GM19239 (cell line): Measurements from ENCODE around the gene PLXNA4.

ENCODE experiments used
- DNase-seq: peaks from one replicate; pipeline ENCODE4 v3.0.0; 2011; ENCODE audit warnings: low spot score; ENCODE audit not compliant: insufficient read length
- FAIRE-seq: peaks from 2 replicates; lab custom pipeline; 2011; peaks lifted over from hg19 to GRCh38; lab: Jason Lieb, UNC

The PLXNA4 gene

DNA sequence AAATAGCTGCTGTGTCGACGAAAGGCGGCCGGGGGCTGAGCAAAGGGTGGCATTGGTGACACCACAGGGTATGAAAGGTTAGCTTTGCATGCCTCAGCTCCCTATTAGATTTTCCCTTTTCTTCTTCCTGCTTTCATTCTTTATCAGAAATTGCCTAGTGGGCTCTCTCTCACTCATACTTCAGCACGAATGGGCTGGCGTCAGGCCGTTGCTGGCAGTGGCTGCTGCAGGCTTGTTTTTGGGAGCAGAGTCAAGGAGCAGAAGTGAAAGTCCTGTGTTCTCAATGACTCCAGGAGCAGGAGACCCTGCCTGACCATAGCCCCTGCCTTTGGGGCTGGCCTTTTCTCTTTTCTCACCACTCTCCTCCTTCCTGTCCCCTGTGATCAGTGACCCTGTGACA lies 318.0 kb downstream of the PLXNA4 start:
- no peak for FAIRE-seq
- DNase-seq = no peak

DNA sequence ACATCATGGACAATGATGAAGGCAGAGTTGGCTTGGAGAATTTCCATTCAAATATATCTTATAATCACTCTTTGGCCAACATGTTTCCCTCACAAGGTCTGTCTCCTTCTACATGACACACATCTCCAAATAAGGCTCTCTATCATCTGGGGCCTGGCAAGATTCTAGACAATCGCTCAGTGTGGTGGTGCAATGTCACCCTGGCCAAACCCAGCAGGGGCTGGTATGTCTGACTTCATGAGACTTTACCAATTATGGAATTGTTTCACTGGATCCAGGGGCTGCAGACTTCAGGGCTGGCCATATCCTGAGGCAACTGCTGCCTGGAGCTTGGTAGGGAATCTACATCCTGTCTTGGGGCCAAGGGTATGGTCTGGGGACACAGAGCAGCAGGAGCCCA lies 319.0 kb downstream of the PLXNA4 start:
- no peak for FAIRE-seq
- DNase-seq = no peak

DNA sequence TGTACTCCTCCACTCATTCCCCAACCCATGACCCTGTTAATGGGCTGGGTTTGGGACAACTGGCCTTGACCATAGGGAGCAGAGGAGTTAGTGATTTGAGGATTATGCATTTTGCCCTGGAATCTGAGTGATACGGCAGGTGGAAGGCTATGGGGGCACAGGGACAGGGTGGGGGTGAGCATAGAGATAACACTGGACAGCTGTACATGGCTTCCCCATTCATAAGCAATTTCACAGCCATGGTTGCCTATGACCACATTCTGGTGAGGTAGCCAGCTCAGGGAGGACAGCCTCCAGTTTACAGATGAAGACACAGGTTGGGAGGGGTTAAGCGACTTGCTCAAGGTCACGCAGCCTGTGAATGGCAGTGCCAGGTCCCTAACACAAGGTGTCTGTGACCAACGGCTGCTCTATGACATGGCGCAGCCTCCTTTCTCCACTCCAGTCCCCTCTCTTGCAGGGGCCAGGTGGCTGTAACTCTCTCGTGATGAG lies 319.5 kb downstream of the PLXNA4 start:
- no peak for FAIRE-seq

DNA sequence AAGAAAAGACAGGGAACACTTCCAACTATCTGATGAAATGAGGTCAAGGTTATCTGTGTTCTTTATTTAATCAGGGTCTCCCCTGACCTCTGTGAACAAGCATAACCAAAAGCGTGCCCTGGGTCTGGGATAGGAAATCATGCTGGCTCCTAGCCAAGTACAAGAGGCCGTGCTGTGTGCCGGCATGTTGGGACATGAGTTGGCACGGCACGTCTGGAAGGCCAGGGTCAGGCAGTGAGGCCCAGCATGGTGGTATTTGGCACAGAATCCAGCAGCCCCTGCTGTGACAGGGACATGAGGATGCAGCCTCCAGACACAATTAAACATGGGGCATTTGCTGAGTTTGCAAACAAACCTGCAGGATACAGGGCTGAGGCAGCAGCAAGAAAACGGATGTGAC lies 320.4 kb downstream of the PLXNA4 start:
- no peak for FAIRE-seq
- no peak for DNase-seq

More for the DNA sequence above, 319.5 kb downstream of the PLXNA4 start:
- DNase-seq = no peak

DNA sequence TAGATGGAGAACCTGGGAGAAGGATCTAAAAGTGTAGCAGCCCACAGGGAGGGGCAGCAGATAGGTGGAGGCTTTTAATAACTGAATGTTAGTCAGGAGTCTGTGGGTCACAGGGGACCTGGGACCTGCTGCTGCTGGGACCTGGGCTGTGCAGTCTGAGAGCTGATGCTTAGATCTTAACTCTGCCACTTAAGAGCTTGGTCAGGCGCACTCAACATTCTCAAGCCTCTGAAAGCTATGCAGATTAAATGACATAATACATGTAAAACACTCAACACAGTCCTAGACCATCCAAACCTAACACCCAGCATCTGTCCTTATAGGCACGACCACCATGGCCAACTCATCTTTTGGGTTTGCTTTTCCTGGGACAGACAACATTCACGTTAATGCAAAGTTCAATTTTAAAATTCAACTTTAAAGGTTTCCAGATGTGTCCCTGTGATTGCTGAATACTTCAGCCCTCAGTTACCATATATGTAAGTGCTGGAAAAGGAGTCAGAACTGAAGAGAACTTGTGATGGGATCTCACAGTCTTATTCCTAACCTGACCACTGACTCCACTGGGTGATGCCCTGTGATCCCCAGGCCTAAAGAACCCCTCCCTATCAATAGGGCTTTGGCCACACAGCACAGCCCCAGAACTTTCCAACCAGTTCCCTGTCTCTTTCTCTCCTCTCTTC lies 321.0 kb downstream of the PLXNA4 start:
- FAIRE-seq = no peak
- no peak for DNase-seq

DNA sequence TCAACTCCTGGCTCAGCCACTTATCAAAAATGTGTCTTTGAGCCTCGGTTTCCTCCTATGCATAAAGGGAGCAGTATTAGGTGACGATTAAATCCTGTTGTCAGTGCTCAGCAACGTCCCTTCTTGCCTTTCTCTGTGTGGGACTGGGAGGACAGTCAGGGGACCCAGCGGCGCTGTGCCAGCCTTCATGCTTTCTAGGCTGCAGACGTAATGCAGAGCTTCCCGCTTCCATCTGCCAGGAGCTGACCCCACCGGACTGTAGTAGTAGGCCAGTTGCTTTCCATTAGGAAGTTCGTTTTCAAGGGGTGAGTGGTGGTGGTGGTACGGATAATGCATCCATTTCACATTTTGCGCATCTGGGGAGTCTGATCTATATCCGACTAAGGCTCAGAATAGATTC lies 321.8 kb downstream of the PLXNA4 start:
- FAIRE-seq = no peak
- DNase-seq = no peak

DNA sequence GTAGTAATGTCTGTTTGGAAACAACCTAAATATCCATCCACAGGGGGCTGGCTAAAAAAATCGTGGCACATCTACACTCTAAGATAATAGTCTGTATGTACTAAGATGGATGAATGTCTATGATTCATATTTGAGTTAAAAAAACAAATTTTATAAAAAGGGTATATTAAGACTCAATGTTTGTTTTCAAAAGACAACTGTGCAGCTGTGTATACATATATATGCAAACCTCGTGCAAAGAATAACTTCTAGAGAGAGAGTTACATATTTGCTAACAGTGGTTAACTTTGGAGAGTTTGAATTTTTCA lies 323.5 kb downstream of the PLXNA4 start:
- no peak for DNase-seq
- no peak for FAIRE-seq

DNA sequence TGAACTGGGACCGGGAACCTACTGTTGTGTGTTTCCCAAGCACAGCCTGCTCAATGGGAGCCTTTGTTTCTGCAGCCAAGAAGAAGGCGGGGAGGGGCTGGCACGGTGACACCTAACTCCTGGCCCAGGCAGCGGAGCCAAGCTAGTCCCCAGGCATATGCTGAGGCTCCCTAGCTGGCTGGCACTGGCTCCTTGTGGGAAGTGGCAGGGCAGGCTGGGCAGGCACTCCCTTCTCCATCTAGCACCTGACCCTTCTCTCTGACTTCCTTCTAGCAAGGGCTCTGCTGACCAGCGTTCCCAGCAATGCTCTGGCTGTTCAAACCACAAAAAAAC lies 325.0 kb downstream of the PLXNA4 start:
- no peak for DNase-seq
- FAIRE-seq = no peak

DNA sequence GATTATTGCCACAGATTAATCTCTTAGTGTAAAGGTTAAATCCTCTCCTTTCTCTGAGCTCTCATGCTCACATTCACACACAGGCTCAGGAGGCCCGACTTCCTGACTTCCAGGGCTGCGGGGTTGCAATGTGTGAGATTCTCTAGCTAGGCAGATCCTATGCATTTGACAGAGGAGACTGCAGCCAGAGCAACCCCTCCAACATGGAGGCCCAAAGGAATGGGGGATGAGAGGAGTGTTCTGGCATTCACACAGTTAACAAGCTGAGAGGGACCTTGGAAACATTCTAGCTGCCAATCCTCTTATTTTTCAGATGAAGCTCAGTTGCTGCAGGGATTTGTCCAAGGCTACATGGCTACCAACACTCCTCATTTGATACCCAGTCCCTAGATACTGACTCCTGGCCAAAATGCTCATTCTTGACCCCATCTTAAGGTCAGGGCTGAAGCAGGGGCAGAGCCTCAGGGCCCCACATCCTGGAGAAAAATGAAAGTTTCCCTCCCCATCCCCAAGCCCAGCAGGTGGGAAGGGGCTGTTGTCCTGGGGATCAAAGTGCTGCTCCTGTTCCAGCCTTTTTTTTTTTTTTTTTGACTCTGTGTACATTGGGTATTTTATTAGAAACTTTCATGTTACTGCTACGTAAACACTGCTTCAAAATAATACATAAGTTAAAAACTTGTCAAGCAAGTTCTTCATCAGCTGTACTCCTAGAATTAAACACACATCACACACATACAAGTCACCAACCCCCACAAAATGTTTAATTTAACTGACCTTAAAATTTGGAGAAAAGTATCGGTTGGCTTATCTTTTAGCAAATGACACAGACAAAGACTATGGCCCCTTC lies 325.6 kb downstream of the PLXNA4 start:
- FAIRE-seq (no peak), DNase-seq (no peak)

DNA sequence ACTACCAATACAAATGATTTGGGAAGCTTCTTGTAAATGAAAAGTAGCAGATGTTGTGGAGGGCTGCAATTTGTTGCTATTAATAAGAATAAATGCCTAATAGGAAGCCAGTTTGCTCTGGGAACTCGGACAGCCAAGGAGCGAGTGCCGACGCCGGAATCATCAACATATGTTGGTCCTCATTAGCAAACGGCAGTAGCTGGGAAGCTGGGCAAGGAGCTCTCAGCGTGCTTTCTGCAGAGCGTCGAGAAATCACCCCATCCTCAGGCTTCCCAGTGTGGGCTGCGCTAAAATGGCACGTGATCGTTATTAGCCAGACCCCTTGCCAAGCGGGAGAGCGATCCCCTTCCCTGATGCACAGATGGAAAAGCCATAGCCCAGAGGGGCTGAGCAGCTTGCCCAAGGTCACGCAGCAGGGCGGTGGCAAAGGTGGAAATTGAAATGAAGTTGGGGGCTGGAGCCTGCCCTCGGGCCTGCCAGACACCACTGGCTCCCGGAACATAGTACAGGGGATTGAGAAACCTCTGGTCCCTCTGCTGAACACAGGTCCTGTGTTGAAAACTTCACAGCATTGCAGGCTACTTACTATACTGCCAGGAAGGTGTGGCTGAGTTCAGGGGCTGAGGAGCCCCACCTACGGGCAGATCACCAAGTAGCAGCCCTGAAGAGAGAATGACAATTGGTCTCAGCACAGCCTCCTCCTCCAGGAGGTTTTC lies 326.9 kb downstream of the PLXNA4 start:
- DNase-seq (no peak), FAIRE-seq (no peak)

DNA sequence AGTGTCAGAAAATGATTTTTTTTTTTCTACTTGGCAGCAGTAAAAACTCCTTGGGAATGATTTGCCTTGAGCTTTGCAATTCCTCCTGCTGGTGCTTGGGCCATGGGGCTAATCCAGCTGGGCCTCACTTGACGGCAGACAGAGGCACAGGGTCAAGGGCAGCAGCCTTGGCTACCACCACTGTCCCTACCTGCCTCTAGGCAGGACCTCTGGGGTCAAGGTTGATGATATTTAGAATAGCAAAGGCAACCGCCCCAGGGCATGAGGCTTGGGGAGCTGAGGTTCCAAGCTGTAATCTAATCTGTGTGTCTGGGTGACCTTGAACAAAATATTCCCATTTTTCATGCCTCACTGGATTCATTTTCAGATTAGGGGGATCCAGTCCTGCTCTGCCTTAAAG lies 327.4 kb downstream of the PLXNA4 start:
- FAIRE-seq (no peak), DNase-seq (no peak)

DNA sequence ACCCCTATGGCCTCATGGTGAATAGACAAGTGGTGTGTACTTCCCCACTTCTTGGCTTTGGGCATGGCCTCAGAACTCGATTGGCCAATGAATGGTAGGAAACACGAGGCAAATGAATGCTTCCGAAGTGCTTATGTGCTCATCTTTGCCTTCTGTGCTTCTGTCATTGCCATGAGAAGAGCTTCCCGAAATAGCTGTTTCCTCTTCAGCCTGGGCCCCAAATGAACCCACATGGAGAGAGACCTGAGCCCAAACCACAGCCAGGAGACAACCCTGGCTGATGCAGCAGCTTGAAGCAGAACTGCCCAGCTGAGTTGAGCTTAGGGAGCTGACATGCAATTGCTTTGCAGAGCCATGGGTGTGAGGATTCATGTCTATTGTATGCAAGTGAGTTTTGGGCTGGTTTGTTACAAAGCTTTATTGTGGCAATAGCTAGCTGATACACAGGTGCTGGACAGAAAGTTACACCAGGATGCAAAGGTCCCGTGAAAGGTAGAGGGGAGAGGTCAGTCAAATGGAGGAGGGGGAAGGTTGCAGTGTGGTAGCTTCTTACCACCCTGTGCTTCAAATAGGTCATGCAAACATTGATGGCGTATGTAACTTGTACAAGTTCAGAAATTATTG lies 328.2 kb downstream of the PLXNA4 start:
- FAIRE-seq = no peak
- DNase-seq = no peak

DNA sequence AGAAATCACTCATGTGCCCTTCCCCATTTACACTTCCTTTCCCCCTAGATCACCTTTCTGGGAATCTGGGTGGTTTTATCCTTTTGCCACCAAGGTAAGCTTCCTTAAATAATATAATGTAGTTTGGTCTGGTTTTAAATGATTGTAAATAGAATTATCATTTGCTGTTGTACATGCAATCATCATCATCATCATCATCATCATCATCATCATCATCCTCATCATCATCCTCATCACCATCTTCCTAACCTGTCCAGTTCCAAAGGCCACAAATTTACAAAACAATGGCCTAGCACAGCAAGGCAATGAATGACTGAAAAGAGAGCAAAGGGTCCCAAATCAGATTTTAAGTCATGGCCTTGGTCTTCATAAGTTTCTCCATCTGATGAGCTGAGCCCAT lies 329.7 kb downstream of the PLXNA4 start:
- FAIRE-seq = no peak
- DNase-seq = no peak

DNA sequence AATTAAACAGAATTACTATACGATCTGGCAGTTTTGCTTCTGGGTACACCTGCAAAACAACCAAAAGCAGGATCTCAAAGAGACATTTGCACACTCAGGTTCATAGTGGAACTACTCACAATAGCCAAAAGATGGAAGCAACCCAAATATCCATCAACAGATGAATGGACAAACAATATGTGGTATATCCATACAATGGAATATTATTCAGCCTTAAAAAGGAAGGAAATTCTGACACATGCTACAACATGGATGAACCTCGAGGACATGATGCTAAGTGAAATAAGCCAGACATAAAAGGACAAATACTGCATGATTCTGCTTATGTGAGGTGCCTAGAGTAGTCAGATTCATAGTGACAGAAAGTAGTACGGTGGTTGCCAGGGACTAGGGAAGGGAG lies 330.7 kb downstream of the PLXNA4 start:
- DNase-seq (no peak), FAIRE-seq (no peak)

DNA sequence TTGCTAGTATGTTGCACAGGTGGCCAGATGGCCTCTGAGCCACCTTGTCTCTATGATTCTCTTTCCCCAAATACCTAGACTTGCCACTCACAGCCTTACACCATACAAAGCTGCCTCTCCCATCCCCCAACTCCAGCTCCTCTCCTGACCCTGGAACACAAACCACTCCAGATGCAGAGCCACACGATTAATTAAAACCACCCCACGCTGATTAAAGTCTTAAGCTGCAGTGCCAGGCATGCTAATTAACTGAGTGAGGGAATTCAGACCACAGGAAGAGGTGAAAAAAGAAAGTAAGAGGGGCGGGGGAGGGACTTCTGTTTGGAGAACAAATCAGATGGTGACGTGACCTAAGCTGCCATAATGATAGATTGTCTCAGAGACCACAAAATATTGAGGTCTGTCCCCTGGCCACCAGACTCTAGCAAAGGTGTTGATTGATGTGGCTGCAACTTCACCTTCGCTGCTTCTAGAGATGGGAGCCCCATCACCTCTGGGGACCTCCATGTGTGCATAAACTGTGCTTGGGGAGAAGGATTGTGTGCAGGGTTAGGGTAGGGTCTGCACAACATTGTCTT lies 331.3 kb downstream of the PLXNA4 start:
- no peak for DNase-seq
- FAIRE-seq = no peak

DNA sequence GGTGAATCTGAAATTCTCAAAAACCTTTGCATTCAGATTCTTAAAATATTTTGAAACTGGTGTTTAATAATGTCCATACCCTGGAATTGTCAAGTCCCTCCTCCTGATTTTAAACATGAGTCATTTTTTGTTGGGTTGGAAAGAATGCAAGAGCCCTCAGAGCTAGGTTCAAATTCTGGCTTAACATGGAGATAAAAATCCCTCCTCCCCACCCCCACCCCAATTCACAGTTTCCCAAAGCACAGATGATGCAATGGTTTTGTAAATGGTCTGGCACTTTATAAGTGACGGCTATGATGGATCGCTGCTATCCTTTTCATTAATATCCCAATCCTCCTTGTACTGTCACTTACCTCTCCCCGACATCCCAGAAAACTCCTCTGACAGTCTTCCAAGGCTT lies 332.8 kb downstream of the PLXNA4 start:
- DNase-seq (no peak), FAIRE-seq (no peak)

DNA sequence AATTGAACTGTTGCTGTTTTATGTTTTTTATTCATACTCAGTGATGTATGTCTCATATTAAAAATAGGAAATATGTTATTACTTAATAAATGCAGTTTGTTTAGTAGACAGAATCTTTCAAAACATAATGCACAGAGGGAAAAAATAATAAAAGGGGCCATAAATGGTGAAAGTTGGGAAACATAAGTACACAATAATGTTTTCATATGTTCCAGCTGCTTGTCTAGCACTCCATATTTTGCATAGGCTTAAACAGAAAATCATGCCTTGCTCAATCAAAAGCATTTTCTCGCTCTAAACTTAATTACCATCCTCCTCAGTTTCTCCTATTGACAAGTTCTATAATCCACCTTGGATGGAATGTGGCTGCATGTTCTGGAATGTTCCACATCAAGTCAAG lies 333.2 kb downstream of the PLXNA4 start:
- FAIRE-seq = no peak
- DNase-seq = no peak

DNA sequence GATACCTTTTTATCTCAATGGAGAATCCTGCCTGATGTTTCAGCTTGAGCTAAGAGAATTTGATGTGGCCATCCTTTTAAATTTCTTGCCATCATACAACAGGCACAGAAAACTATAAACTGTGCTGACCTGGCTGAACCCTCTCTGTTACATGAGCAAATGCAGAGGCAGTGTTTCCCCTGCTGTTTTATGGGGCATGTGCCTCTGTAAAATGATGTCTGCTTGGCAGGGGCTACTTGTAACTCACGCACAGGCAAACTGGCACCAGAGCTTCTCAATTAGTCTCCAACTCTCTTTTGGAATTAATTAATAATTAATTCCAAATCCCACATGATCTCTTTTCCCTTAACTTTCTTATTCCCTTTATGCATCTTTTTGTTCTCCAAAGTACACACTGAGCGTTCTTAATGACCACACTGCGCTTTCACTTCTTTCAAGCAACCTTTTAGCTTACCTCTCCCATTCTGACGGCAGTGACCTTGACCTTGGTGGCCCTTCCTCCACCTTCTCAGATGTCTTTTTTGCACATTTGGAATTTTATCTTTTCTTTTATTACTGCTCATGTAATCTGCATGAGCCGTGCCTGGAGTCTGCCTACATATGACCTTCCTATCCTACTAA lies 334.0 kb downstream of the PLXNA4 start:
- FAIRE-seq (no peak), DNase-seq (no peak)

DNA sequence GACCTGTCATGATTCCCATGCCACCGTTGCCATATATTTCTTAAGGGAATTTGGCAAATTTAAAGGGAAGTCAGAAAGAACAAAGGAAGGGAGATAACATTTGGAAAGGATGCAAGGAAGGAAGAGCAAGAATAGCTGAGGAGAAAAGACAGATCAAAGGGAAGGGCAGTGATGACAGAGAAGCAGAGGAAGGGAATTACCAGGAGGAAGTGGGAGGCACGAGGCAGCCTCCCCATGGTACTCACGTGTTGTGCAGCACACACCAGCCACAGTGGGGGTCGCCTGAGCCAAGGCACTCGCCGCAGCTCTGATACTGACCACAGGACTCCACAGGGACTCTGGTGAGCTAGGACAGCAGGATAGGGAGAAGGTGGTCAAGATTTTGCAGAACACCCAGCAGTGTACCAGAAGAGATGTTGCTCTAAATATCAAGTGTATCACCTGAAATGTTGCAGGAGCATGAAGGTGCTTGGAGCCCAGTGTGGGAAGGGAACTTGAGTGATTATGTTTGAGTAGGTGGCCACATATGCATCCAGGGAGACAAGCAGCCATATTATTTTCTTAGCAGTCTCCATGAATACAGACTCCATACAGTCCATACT lies 335.3 kb downstream of the PLXNA4 start:
- FAIRE-seq (no peak), DNase-seq (no peak)

DNA sequence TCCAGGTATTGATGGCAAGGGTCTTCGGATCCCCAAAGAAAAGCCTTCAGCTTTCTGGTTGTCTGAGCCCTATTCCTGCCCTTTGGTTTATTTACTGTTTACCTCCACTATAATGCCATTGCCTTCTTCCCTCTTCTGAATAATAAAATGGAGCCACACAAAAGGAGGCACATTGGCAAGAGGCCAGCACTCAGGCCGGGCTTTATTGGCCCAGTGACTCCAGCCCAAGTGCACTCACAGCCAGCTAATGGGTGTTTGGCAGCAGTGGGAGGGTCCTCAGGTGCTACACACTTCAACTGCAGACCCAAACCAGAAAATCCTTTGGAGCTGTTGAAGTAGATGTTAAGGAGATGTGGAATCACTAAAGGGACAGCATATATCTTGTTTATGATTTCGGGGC lies 336.0 kb downstream of the PLXNA4 start:
- DNase-seq (no peak), FAIRE-seq (no peak)
